K562 (cell line): ENCODE data around the gene CENPV. TPM values are rescaled to one million over a fixed set of nuclear protein-coding genes. Genes with fewer than 3 reads are reported as not detected.

ENCODE experiments used
- ATAC-seq: fragments of 200-7000 bp; cut with Tn5 transposase; 3 replicates; pipeline ENCODE4 v1.9.1; 2020; ENCODE audit warnings: moderate library complexity
- BruUV-seq: library from RNA; stranded (reverse); fragments of 400-500 nt; replicated peaks from 2 replicates; lab custom pipeline; 2021; lab: Mats Ljungman, UMichigan
- CTCF ChIA-PET: fragments of 300-600 bp; formaldehyde crosslinking; extraction: SDS; loops from one replicate; lab custom pipeline; 2021; ENCODE audit warnings: low intra/inter-chr PET ratio; lab: Yijun Ruan, JAX
- POLR2A ChIA-PET: fragments of 300-600, 350-650 bp; sonication (Branson Sonifier 250); formaldehyde crosslinking; extraction: SDS; loops from one replicate; lab custom pipeline; 2021; ENCODE audit warnings: antibody characterized with exemption, inconsistent platforms; lab: Yijun Ruan, JAX
- DNase-seq, 4 experiments: peaks; one replicate each; pipeline versions ENCODE4 v3.0.0 to v3.0.0-alpha.2; 2011 to 2018; ENCODE audit warnings: low spot score in 3 of 4, mixed read lengths in 3 of 4; ENCODE audit errors: extremely low read depth in 1 of 4
- FAIRE-seq: peaks from 2 replicates; lab custom pipeline; 2011; peaks lifted over from hg19 to GRCh38; lab: Jason Lieb, UNC
- H2AFZ ChIP-seq: 2 replicates; pipeline ENCODE4 v1.6.0; 2011; ENCODE audit warnings: low read depth, low read length, control low read depth, inconsistent platforms
- H3K27ac ChIP-seq: fragments of 200-600 bp; 3 replicates; pipeline ENCODE4 v1.8.0; 2011; ENCODE audit warnings: low read depth, mild to moderate bottlenecking, control low read depth, inconsistent platforms, low read length, moderate library complexity, mixed read lengths; ENCODE audit errors: extremely low read depth
- H3K27me3 ChIP-seq, 2 experiments: fragments of 300-600 bp in 1 of 2; 2 replicates in 1 of 2; 3 replicates in 1 of 2; pipeline versions ENCODE4 v1.6.0 to v1.8.0; 2011; ENCODE audit warnings: inconsistent platforms in 2 of 2, low read length in 2 of 2, mild to moderate bottlenecking in 1 of 2, mixed read lengths in 1 of 2, moderate library complexity in 1 of 2; ENCODE audit not compliant: control insufficient read depth in 2 of 2, insufficient read depth in 2 of 2
- H3K36me3 ChIP-seq: fragments of 300-600 bp; 3 replicates; pipeline ENCODE4 v1.8.0; 2011; ENCODE audit warnings: mild to moderate bottlenecking, low read length, inconsistent platforms; ENCODE audit not compliant: control insufficient read depth, insufficient read depth
- H3K4me1 ChIP-seq, 2 experiments: fragments of 200-600 bp in 1 of 2; replicated peaks in 1 of 2; 2 replicates in 1 of 2; 3 replicates in 1 of 2; pipeline versions ENCODE4 v1.5.1 to v1.8.0; 2011; ENCODE audit warnings: inconsistent platforms in 2 of 2, low read length in 2 of 2, mild to moderate bottlenecking in 1 of 2, mixed read lengths in 1 of 2, moderate library complexity in 1 of 2; ENCODE audit not compliant: control insufficient read depth in 2 of 2, insufficient read depth in 2 of 2
- H3K4me2 ChIP-seq: 2 replicates; pipeline ENCODE4 v1.6.1; 2011; ENCODE audit warnings: low read length, control low read depth, inconsistent platforms, mixed read lengths; ENCODE audit not compliant: insufficient read depth
- H3K4me3 ChIP-seq: fragments of 200-600 bp; sonication (generic), shearing (Covaris generic); 2 replicates; pipeline ENCODE4 v1.5.1; 2016; ENCODE audit warnings: control low read depth, inconsistent platforms
- H3K79me2 ChIP-seq: fragments of 200-600 bp; 3 replicates; pipeline ENCODE4 v1.8.0; 2011; ENCODE audit warnings: low read length, inconsistent platforms; ENCODE audit not compliant: control insufficient read depth, insufficient read depth
- H3K9ac ChIP-seq, 2 experiments: 2 replicates each; pipeline versions ENCODE4 v1.6.0 to v1.6.1; 2011; ENCODE audit warnings: low read depth in 2 of 2, low read length in 2 of 2, control low read depth in 1 of 2, inconsistent platforms in 1 of 2, mild to moderate bottlenecking in 1 of 2, mixed read lengths in 1 of 2; ENCODE audit not compliant: insufficient read depth in 1 of 2
- H3K9me1 ChIP-seq: one replicate; pipeline ENCODE4 v1.6.0; 2011; ENCODE audit warnings: inconsistent platforms, mild to moderate bottlenecking, low read length, moderate library complexity; ENCODE audit not compliant: control insufficient read depth, insufficient read depth
- H3K9me3 ChIP-seq: replicated peaks from 2 replicates; pipeline ENCODE4 v1.5.1; 2011; ENCODE audit warnings: low read depth, low read length, inconsistent platforms; ENCODE audit not compliant: control insufficient read depth, insufficient read depth
- H4K20me1 ChIP-seq: replicated peaks from 2 replicates; pipeline ENCODE4 v1.6.1; 2011; ENCODE audit warnings: low read length, inconsistent platforms, mixed read lengths; ENCODE audit not compliant: control insufficient read depth, insufficient read depth
- HLTF ChIP-seq: fragments of 450-650 bp; IDR thresholded peaks from 2 replicates; pipeline ENCODE4 v1.6.1; 2016
- KLF16 ChIP-seq: IDR thresholded peaks from 2 replicates; pipeline ENCODE4 v1.6.1; 2016; ENCODE audit warnings: antibody characterized with exemption
- MEIS2 ChIP-seq: fragments of 450-650 bp; IDR thresholded peaks from 2 replicates; pipeline ENCODE4 v1.6.1; 2014; ENCODE audit warnings: mild to moderate bottlenecking; ENCODE audit not compliant: partially characterized antibody
- POLR3G ChIP-seq: IDR thresholded peaks from 2 replicates; pipeline ENCODE4 v1.6.1; 2011; ENCODE audit not compliant: insufficient read length, insufficient replicate concordance; ENCODE audit errors: extremely low read depth
- PRDM10 ChIP-seq: fragments of 450-650 bp; IDR thresholded peaks from 2 replicates; pipeline ENCODE4 v1.6.1; 2018; ENCODE audit not compliant: partially characterized antibody
- RAD21 ChIP-seq, 2 experiments: fragments of 250-450 bp in 1 of 2; fragments of 450-650 bp in 1 of 2; sonication (Bioruptor Pico) in 1 of 2; formaldehyde crosslinking in 1 of 2; IDR thresholded peaks in 1 of 2; conservative IDR thresholded peaks in 1 of 2; 2 replicates each; pipeline versions ENCODE4 v1.4.0 to v1.8.0; 2020 to 2022; ENCODE audit warnings: mild to moderate bottlenecking in 2 of 2, moderate library complexity in 1 of 2
- SREBF2 ChIP-seq: sonication (generic); formaldehyde crosslinking; IDR thresholded peaks from 2 replicates; pipeline ENCODE4 v1.4.0; 2020; ENCODE audit warnings: mild to moderate bottlenecking, missing genetic modification reagents
- TOE1 ChIP-seq, 2 experiments: fragments of 450-650 bp in 1 of 2; sonication (generic) in 1 of 2; formaldehyde crosslinking in 1 of 2; IDR thresholded peaks; 2 replicates each; pipeline versions ENCODE4 v1.7.1 to v1.8.0; 2016 to 2022; ENCODE audit warnings: borderline replicate concordance in 2 of 2, mild to moderate bottlenecking in 2 of 2, antibody characterized with exemption in 1 of 2, inconsistent platforms in 1 of 2, low read depth in 1 of 2, missing genetic modification reagents in 1 of 2, moderate library complexity in 1 of 2
- ZBTB26 ChIP-seq: fragments of 450-650 bp; formaldehyde crosslinking; IDR thresholded peaks from 2 replicates; pipeline ENCODE4 v1.4.0; 2022; ENCODE audit warnings: missing genetic modification characterization
- ZBTB7A ChIP-seq: IDR thresholded peaks from 2 replicates; pipeline ENCODE4 v1.6.1; 2011; ENCODE audit warnings: low read depth, mild to moderate bottlenecking, low read length, moderate library complexity, borderline replicate concordance; ENCODE audit not compliant: control insufficient read depth
- ZNF124 ChIP-seq: sonication (generic); formaldehyde crosslinking; IDR thresholded peaks from 2 replicates; pipeline ENCODE4 v1.8.1; 2022; ENCODE audit warnings: missing genetic modification reagents
- ZNF212 ChIP-seq: fragments of 450-650 bp; formaldehyde crosslinking; IDR thresholded peaks from 2 replicates; pipeline ENCODE4 v1.4.0; 2020; ENCODE audit warnings: mild to moderate bottlenecking
- ZNF512 ChIP-seq: IDR thresholded peaks from 2 replicates; pipeline ENCODE4 v1.6.1; 2016; ENCODE audit warnings: missing genetic modification characterization, missing compliant biosample characterization
- WGBS: fragments of 100-300 bp; shearing (Covaris generic); methylation state at CpG from one replicate; pipeline ENCODE4 v1.1.6; 2016; ENCODE audit warnings: low coverage, mixed read lengths; ENCODE audit not compliant: insufficient coverage; ENCODE audit errors: missing lambda C conversion rate; 5-methylcytosine and 5-hydroxymethylcytosine counted together
- in situ Hi-C: fragments of 300-500 bp; cut with MboI; formaldehyde crosslinking; loops from 4 replicates; pipeline ENCODE4 v1.15.0; 2018; ENCODE audit warnings: inconsistent platforms, mixed read lengths
- intact Hi-C: fragments of 100-400 bp; cut with micrococcal nuclease; formaldehyde crosslinking; loops from 2 replicates; pipeline ENCODE4 v1.14.2; 2022
- polyA plus RNA-seq, 8 experiments: library from polyadenylated mRNA; depleted of rRNA in 4 of 8; stranded (reverse) in 5 of 8; unstranded in 3 of 8; fragments of >200 nt; fragmentation: Nextera tagmentation in 2 of 8; fragmentation: Illumina TruSeq in 1 of 8; extraction: Ambion mirVana in 2 of 8; extraction: Trizol in 1 of 8; gene quantifications; 2 replicates each; pipeline versions ENCODE4 v1.2.1 to v1.2.3, GENCODE V29; 2011 to 2014; ENCODE audit warnings: inconsistent platforms in 1 of 8, missing spikeins in 1 of 8
- total RNA-seq, 7 experiments: library from RNA; depleted of rRNA in 6 of 7; stranded (reverse); fragments of >200 nt in 6 of 7; fragmentation: Illumina TruSeq in 2 of 7; extraction: Trizol in 2 of 7; gene quantifications; 2 replicates each; pipeline versions ENCODE4 v1.2.1 to v1.2.3, GENCODE V29; 2011 to 2021; ENCODE audit warnings: low replicate concordance in 1 of 7

The CENPV gene
- total and polyA plus RNA-seq, 9 of the 15 experiments (the other 6 are each of a cell fraction or from before 2014, with no cell fraction given): 17.8 to 131 (median 89.3) TPM

GRCh38 chr17:16302856-16303255, 50.4 kb downstream of the CENPV start:
- in situ Hi-C loops (no loop called here), intact Hi-C loops (no loop called here)
- no peak for FAIRE-seq
- TF ChIP-seq MEIS2 (no peak), SREBF2 (no peak), PRDM10 (no peak), ZNF512 (tag) (no peak), KLF16 (no peak), HLTF (no peak), ZBTB7A (no peak), ZNF124 (no peak), RAD21 (CRISPR knock-in tag; conservative IDR thresholded peaks at IDR 0.05 in 1 of 2, IDR thresholded peaks at IDR 0.05 in 1 of 2) (no peak), ZBTB26 (CRISPR knock-in tag) (no peak), ZNF212 (no peak), TOE1 (IDR thresholded peaks at IDR 0.05; ENCODE audit: borderline replicate concordance) (no peak), TOE1 (CRISPR knock-in tag; IDR thresholded peaks at IDR 0.05; ENCODE audit: borderline replicate concordance, low read depth) (no peak), POLR3G (no peak)

More at GRCh38 chr17:16302856-16303255, 50.4 kb downstream of the CENPV start:
- no peak for DNase-seq
- Histone ChIP-seq H3K4me2 (no peak overlapping the region), H3K9ac (no peak overlapping the region), H4K20me1 (no peaks in the 10 kb centered on the region), H3K4me3 (no peak overlapping the region), H3K36me3 (peaks cover 5% of the 10 kb centered on the region; the same call in 2 of the 3 replicates), H3K9me3 (no peaks in the 10 kb centered on the region), H3K4me1 (peaks cover 1 to 8% of the 10 kb centered on the region in 2 experiments; a peak in 3 of 5 replicates), H3K27me3 (no peaks in the 10 kb centered on the region), H2AFZ (no peak overlapping the region), H3K27ac (no peak overlapping the region), H3K79me2 (no peaks in the 10 kb centered on the region), H3K9me1 (no peaks in the 10 kb centered on the region)
- ChIA-PET POLR2A (interaction anchor here (0.6 to 1.6 kb wide), 5 partner anchors 11 to 138 kb away, joined by 3 to 5 read pairs (median 4); no protein-coding TSS in a partner anchor), CTCF (no interaction called here)
- 71% methylated on average over 3 of the region's 4 CpGs for WGBS
- no peak for ATAC-seq
- BruUV-seq: no TSS peak
